Measurements from ENCODE around the gene LENEP. TPM values are rescaled to one million over a fixed set of nuclear protein-coding genes. Genes with fewer than 3 reads are reported as not detected.

Gene LENEP
- total and polyA plus RNA-seq, 9 donors, result 0.24 to 0.40 (median 0.35) TPM; not detected in 5

DNA sequence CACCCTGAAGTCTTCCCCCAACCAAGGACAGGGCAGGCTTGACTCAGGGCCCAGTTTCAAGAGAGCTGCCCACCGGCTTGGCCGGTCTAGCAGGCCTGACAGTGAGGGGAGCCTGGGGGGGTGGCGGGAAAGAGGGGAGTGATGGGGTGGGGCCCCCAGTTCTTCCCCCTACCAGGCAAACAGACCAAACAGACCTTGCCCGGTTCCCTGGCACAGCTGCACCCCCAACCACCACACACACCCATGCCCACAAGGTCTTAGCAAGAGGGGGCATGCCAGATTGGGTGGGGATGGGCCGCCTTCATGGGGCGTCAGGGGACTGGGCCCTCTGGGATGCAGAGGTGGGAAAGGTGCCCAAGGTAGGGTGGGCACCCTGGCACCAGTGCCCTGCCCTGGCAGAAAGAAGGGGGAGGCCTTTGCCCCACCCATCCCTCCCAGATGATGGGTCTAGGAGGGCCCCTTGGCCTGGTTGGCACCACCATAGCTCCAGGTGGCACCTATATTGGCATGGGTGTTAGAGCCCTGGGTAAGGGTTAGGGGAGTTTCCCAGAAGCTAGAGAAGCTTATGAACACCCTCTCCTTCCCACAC lies 18.1 kb downstream of the LENEP start:
- Histone ChIP-seq H3K27me3 (ENCODE audit: control insufficient read depth, insufficient read depth, low read length) (no peaks in the 10 kb centered on the region), H3K27ac (ENCODE audit: low read length) (no peak overlapping the region), H3K4me1 (ENCODE audit: control insufficient read depth, insufficient read depth, low read length) (peaks cover 47% of the 10 kb centered on the region), H3K9me3 (replicated peaks; ENCODE audit: control insufficient read depth, low read depth, low read length) (no peaks in the 10 kb centered on the region), H3K4me3 (ENCODE audit: low read length) (no peak overlapping the region), H3K36me3 (ENCODE audit: control insufficient read depth, insufficient read depth, low read length) (peaks cover 7% of the 10 kb centered on the region)
- no peak for DNase-seq
- WGBS (ENCODE audit: insufficient coverage), result 93% methylated on average over 2 of the region's 6 CpGs

DNA sequence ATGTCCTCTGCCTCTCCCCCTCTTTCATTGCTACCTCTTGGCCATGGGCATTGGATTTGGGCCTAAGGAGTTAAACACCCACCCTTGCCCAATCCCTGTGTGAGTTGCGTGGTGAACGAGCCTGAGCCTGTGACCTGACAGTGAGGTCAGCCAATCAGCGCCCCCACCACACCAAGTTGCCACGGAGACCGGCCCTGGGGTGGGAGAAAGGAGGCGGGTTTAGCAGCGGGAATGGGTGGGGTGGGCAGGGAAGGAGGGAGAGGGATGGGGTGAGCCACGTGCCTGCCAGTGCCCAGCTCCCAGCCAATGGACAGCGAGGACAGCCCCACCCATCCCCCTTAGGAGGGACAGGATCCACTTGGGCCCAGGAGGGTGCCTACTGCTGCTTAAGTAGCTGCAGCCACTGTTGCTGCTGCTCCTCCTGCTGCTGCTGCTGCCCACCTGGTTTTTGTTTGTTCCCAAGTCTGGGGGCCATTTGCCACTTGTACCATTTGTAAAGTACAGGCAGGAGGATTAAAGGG lies 18.7 kb downstream of the LENEP start:
- Histone ChIP-seq H3K9me3 (replicated peaks; ENCODE audit: control insufficient read depth, low read depth, low read length) (no peaks in the 10 kb centered on the region), H3K27me3 (ENCODE audit: control insufficient read depth, insufficient read depth, low read length) (no peaks in the 10 kb centered on the region), H3K4me1 (ENCODE audit: control insufficient read depth, insufficient read depth, low read length) (peaks cover 46% of the 10 kb centered on the region), H3K36me3 (ENCODE audit: control insufficient read depth, insufficient read depth, low read length) (peaks cover 8% of the 10 kb centered on the region), H3K27ac (ENCODE audit: low read length) (no peak overlapping the region), H3K4me3 (ENCODE audit: low read length) (no peak overlapping the region)
- DNase-seq, result no peak
- 50% methylated on average over 1 of the region's 9 CpGs for WGBS (ENCODE audit: insufficient coverage)

DNA sequence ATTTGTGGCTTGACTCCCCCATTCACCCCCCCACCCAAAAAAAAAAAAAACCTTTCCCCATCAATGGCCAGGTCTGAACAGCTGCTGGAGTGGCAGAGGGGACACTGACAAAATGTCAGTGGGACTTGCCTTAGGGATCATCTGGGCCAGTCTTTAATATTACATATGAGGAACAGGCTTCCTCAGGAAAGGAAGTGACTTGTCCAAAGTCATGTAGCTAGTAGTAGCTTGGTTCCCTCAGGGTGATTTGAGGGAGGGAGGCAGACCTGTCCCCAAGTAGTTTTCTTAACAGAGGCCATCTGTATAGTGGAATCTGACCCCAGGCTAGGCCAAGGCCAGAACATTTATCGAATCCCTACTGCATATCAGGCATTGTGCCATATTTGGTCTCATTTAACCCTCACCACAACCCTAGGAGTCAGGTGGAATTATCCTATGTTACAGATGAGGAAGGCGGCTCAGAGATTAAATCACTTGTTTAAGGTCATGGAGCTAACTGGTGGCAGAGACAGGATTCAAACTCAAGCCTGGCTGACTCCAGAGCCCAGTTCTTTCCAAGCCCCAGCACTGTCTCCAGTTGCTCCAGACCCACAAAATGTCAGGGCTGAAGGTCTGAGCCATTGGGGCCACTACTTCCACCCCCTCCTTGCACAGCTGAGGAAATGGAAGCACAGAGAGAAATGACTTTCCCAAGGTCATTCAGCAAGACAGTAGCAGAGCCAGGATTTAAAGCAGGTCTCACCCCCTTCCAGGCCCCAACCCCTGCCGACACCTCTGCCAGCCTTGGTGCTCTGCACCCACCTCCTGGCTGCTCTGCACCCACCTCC lies 19.6 kb downstream of the LENEP start:
- peaks cover 43% of the 10 kb centered on the region for H3K4me1 ChIP-seq (ENCODE audit: control insufficient read depth, insufficient read depth, low read length)
- peaks cover 8% of the 10 kb centered on the region for H3K36me3 ChIP-seq (ENCODE audit: control insufficient read depth, insufficient read depth, low read length)
- no CpG with 5 or more reads among the region's 3 CpGs for WGBS (ENCODE audit: insufficient coverage)
- DNase-seq, result no peak
- H3K27ac ChIP-seq (ENCODE audit: low read length), result no peak overlapping the region
- no peaks in the 10 kb centered on the region for H3K9me3 ChIP-seq (replicated peaks; ENCODE audit: control insufficient read depth, low read depth, low read length)
- no peaks in the 10 kb centered on the region for H3K27me3 ChIP-seq (ENCODE audit: control insufficient read depth, insufficient read depth, low read length)
- no peak overlapping the region for H3K4me3 ChIP-seq (ENCODE audit: low read length)

GRCh38 chr1:155013632-155014031 lies 20.2 kb downstream of the LENEP start:
- no peak for DNase-seq
- WGBS (ENCODE audit: insufficient coverage), result 26% methylated on average over 2 of the region's 8 CpGs
- Histone ChIP-seq H3K9me3 (replicated peaks; ENCODE audit: control insufficient read depth, low read depth, low read length) (no peaks in the 10 kb centered on the region), H3K4me3 (ENCODE audit: low read length) (no peak overlapping the region), H3K27me3 (ENCODE audit: control insufficient read depth, insufficient read depth, low read length) (no peaks in the 10 kb centered on the region), H3K36me3 (ENCODE audit: control insufficient read depth, insufficient read depth, low read length) (peaks cover 8% of the 10 kb centered on the region), H3K4me1 (ENCODE audit: control insufficient read depth, insufficient read depth, low read length) (peaks cover 38% of the 10 kb centered on the region), H3K27ac (ENCODE audit: low read length) (no peak overlapping the region)

GRCh38 chr1:155014709-155015508 lies 21.5 kb downstream of the LENEP start:
- no peak for DNase-seq
- Histone ChIP-seq H3K4me1 (ENCODE audit: control insufficient read depth, insufficient read depth, low read length) (peaks cover 30% of the 10 kb centered on the region), H3K27me3 (ENCODE audit: control insufficient read depth, insufficient read depth, low read length) (no peaks in the 10 kb centered on the region), H3K27ac (ENCODE audit: low read length) (no peak overlapping the region), H3K36me3 (ENCODE audit: control insufficient read depth, insufficient read depth, low read length) (peaks cover 8% of the 10 kb centered on the region), H3K4me3 (ENCODE audit: low read length) (no peak overlapping the region), H3K9me3 (replicated peaks; ENCODE audit: control insufficient read depth, low read depth, low read length) (no peaks in the 10 kb centered on the region)
- WGBS (ENCODE audit: insufficient coverage), result 83% methylated on average over 21 of the region's 31 CpGs

GRCh38 chr1:155015527-155016230 lies 22.3 kb downstream of the LENEP start:
- no peaks in the 10 kb centered on the region for H3K9me3 ChIP-seq (replicated peaks; ENCODE audit: control insufficient read depth, low read depth, low read length)
- no peak for DNase-seq
- peaks cover 26% of the 10 kb centered on the region for H3K4me1 ChIP-seq (ENCODE audit: control insufficient read depth, insufficient read depth, low read length)
- no peaks in the 10 kb centered on the region for H3K27me3 ChIP-seq (ENCODE audit: control insufficient read depth, insufficient read depth, low read length)
- 89% methylated on average over 12 of the region's 16 CpGs for WGBS (ENCODE audit: insufficient coverage)
- H3K4me3 ChIP-seq (ENCODE audit: low read length), result no peak overlapping the region
- H3K36me3 ChIP-seq (ENCODE audit: control insufficient read depth, insufficient read depth, low read length), result peaks cover 8% of the 10 kb centered on the region
- H3K27ac ChIP-seq (ENCODE audit: low read length), result no peak overlapping the region

- WGBS (ENCODE audit: insufficient coverage), result 85% methylated on average over 21 of the region's 26 CpGs
- no peak for DNase-seq
- Histone ChIP-seq H3K4me1 (ENCODE audit: control insufficient read depth, insufficient read depth, low read length) (peaks cover 20% of the 10 kb centered on the region), H3K9me3 (replicated peaks; ENCODE audit: control insufficient read depth, low read depth, low read length) (no peaks in the 10 kb centered on the region), H3K4me3 (ENCODE audit: low read length) (no peak overlapping the region), H3K27me3 (ENCODE audit: control insufficient read depth, insufficient read depth, low read length) (no peaks in the 10 kb centered on the region), H3K27ac (ENCODE audit: low read length) (no peak overlapping the region), H3K36me3 (ENCODE audit: control insufficient read depth, insufficient read depth, low read length) (peaks cover 8% of the 10 kb centered on the region)
Observed at GRCh38 chr1:155016231-155016831, 22.9 kb downstream of the LENEP start.

GRCh38 chr1:155017041-155017945 lies 23.9 kb downstream of the LENEP start:
- H3K27me3 ChIP-seq (ENCODE audit: control insufficient read depth, insufficient read depth, low read length), result no peaks in the 10 kb centered on the region
- H3K9me3 ChIP-seq (replicated peaks; ENCODE audit: control insufficient read depth, low read depth, low read length), result no peaks in the 10 kb centered on the region
- peaks cover 16% of the 10 kb centered on the region for H3K4me1 ChIP-seq (ENCODE audit: control insufficient read depth, insufficient read depth, low read length)
- peak overlapping the region; percentile 74 for H3K27ac ChIP-seq (ENCODE audit: low read length)
- 3% methylated on average over 11 of the region's 49 CpGs for WGBS (ENCODE audit: insufficient coverage)
- peak overlapping the region; percentile 47 for H3K4me3 ChIP-seq (ENCODE audit: low read length)
- DNase-seq, result peak; percentile 94
- peaks cover 8% of the 10 kb centered on the region for H3K36me3 ChIP-seq (ENCODE audit: control insufficient read depth, insufficient read depth, low read length)

GRCh38 chr1:155017946-155018316 lies 24.5 kb downstream of the LENEP start:
- peak overlapping the region; percentile 47 for H3K4me3 ChIP-seq (ENCODE audit: low read length)
- peaks cover 15% of the 10 kb centered on the region for H3K4me1 ChIP-seq (ENCODE audit: control insufficient read depth, insufficient read depth, low read length)
- no peaks in the 10 kb centered on the region for H3K9me3 ChIP-seq (replicated peaks; ENCODE audit: control insufficient read depth, low read depth, low read length)
- no peak for DNase-seq
- WGBS (ENCODE audit: insufficient coverage), result no CpG with 5 or more reads among the region's 6 CpGs
- H3K36me3 ChIP-seq (ENCODE audit: control insufficient read depth, insufficient read depth, low read length), result peaks cover 8% of the 10 kb centered on the region
- no peaks in the 10 kb centered on the region for H3K27me3 ChIP-seq (ENCODE audit: control insufficient read depth, insufficient read depth, low read length)
- H3K27ac ChIP-seq (ENCODE audit: low read length), result no peak overlapping the region

All from muscle of leg (tissue), 11 donors.